Sigmoid colon (tissue), 4 donors: ENCODE data around the gene MYH9.
"Not testable (repeated sequence)": the region's sequence is repeated elsewhere in the genome, so short reads cannot be mapped to it uniquely, and the experiment has no call there.

Experiments used
- EP300 ChIP-seq, 4 donors: sonication (generic); formaldehyde crosslinking; IDR thresholded peaks; one replicate each; pipeline ENCODE4 v1.6.1; 2017; ENCODE audit warnings: antibody characterized with exemption in 4 of 4
- POLR2A ChIP-seq, 2 donors: fragments of 450-650 bp; IDR thresholded peaks; one replicate each; pipeline ENCODE4 v1.6.1; 2016; ENCODE audit warnings: antibody characterized with exemption in 2 of 2, mild to moderate bottlenecking in 2 of 2, moderate library complexity in 2 of 2
- POLR2AphosphoS5 ChIP-seq, 4 donors: sonication (generic); formaldehyde crosslinking; IDR thresholded peaks; one replicate each; pipeline ENCODE4 v1.6.1; 2017; ENCODE audit warnings: antibody characterized with exemption in 4 of 4
- TF ChIP-seq, protein P1 (sequence below), 4 experiments: fragments of 450-650 bp in 3 of 4; fragments of 200-600 bp in 1 of 4; IDR thresholded peaks; one replicate each; pipeline ENCODE4 v1.5.1; 2016 to 2019; ENCODE audit warnings: antibody characterized with exemption in 4 of 4, mild to moderate bottlenecking in 3 of 4, moderate library complexity in 2 of 4

DNA sequence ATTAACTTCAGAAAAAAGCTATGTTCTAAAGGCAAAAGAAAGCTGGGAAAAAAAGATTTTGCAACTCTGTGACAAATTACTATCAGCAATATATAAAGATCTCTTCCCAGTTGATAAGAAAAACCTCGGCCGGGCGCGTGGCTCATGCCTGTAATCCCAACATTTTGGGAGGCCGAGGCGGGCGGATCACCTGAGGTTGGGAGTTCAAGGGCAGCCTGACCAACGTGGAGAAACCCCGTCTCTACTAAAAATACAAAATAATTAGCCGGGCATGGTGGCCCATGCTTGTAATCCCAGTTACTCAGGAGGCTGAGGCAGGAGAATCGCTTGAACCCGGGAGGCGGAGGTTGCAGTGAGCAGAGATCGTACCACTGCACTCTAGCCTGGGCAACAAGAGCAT, 1.4 kb upstream of the MYH9 start:
- TF ChIP-seq POLR2A, POLR2AphosphoS5, EP300 (IDR thresholded peaks at IDR 0.05): not testable (repeated sequence)
- TF ChIP-seq, protein P1, sequence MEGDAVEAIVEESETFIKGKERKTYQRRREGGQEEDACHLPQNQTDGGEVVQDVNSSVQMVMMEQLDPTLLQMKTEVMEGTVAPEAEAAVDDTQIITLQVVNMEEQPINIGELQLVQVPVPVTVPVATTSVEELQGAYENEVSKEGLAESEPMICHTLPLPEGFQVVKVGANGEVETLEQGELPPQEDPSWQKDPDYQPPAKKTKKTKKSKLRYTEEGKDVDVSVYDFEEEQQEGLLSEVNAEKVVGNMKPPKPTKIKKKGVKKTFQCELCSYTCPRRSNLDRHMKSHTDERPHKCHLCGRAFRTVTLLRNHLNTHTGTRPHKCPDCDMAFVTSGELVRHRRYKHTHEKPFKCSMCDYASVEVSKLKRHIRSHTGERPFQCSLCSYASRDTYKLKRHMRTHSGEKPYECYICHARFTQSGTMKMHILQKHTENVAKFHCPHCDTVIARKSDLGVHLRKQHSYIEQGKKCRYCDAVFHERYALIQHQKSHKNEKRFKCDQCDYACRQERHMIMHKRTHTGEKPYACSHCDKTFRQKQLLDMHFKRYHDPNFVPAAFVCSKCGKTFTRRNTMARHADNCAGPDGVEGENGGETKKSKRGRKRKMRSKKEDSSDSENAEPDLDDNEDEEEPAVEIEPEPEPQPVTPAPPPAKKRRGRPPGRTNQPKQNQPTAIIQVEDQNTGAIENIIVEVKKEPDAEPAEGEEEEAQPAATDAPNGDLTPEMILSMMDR (IDR thresholded peaks at IDR 0.05) = not testable (repeated sequence)
